ENCODE measurements around the gene CPED1. TPM values are rescaled to one million over a fixed set of nuclear protein-coding genes. Genes with fewer than 3 reads are reported as not detected.
"Not testable (repeated sequence)": the region's sequence is repeated elsewhere in the genome, so short reads cannot be mapped to it uniquely, and the experiment has no call there.

The CPED1 gene
- total RNA-seq, 4 donors from 2014 or later = 4.4 to 20.2 (median 14.0) TPM

DNA sequence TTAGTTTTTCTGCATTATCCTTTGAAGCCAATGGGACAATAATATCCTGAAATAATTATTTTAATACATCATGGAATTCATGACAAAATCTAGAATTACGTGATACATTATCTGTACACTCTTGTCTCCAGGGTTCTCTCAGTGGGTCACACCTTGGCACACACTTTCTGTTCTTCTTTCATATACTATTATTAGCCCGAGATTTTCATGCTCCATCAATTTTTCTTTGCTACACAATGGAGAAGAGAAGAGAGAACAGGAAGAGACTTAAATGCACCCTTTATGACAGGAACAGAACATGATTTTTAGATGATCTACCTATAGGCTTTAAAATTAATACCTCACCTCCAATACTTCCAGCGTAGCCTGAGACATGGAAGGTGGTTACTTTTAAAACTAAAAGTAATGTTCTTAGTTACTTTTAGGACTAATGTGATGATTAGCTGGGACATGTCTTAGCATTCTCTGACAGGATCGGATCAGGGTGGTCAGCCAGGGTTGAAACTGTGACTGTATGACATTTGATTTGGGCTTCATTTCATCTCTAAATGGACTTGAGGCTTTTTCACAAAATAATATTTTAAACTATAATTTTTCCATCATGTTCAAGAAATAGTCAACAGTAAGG, 192.0 kb downstream of the CPED1 start:
- WGBS, 2 donors (ENCODE audit: low coverage in 1 of 2) = 74 to 81% methylated on average over 4 of the region's 4 CpGs

DNA sequence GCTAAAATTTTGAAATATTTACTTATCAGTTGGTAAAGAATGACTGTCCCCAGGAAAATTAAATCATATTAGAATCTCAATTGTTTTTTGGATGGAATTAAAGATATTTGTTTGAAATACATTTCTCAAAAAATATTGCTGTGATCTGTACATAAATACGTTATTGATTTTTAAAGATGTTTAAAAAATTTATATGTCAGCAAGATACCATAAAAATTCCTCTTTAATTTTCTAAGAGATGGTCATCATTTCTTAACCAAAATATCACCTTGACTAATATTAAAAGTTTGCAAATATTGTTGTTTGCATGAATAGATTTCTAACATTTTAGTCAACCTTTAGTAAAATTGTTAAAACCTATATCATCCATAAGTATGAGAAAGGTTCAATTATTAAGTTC, 192.8 kb downstream of the CPED1 start:
- Histone ChIP-seq H3K9me3 (no peaks in the 10 kb centered on the region), H3K27me3 (no peaks in the 10 kb centered on the region), H3K4me1 (no peaks in the 10 kb centered on the region), H3K27ac (no peak overlapping the region), H3K4me3 (no peak overlapping the region), H3K36me3 (no peaks in the 10 kb centered on the region)
- DNase-seq = no peak
- in situ Hi-C loops (cut with MboI; ENCODE audit: low pct_ligation_motif_present in 1 of 4, low pct_unique_long_range_greater_than_20kb in 1 of 4, low sequenced_read_pairs in 3 of 4) = no loop called here
- intact Hi-C loops (cut with DNase I; ENCODE audit: low total_unique reads) = no loop called here
- 89 to 91% methylated on average over 1 of the region's 1 CpG for WGBS, 2 donors (ENCODE audit: low coverage in 1 of 2)
- TF ChIP-seq POLR2AphosphoS5 (IDR thresholded peaks at IDR 0.05) (no peak), POLR2A (IDR thresholded peaks at IDR 0.05) (no peak), EP300 (IDR thresholded peaks at IDR 0.05; ENCODE audit: low read depth) (no peak)
- TF ChIP-seq, protein P1, sequence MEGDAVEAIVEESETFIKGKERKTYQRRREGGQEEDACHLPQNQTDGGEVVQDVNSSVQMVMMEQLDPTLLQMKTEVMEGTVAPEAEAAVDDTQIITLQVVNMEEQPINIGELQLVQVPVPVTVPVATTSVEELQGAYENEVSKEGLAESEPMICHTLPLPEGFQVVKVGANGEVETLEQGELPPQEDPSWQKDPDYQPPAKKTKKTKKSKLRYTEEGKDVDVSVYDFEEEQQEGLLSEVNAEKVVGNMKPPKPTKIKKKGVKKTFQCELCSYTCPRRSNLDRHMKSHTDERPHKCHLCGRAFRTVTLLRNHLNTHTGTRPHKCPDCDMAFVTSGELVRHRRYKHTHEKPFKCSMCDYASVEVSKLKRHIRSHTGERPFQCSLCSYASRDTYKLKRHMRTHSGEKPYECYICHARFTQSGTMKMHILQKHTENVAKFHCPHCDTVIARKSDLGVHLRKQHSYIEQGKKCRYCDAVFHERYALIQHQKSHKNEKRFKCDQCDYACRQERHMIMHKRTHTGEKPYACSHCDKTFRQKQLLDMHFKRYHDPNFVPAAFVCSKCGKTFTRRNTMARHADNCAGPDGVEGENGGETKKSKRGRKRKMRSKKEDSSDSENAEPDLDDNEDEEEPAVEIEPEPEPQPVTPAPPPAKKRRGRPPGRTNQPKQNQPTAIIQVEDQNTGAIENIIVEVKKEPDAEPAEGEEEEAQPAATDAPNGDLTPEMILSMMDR (IDR thresholded peaks at IDR 0.05) = no peak

More for the DNA sequence above, 192.0 kb downstream of the CPED1 start:
- no peak overlapping the region for H3K4me3 ChIP-seq
- no peaks in the 10 kb centered on the region for H3K36me3 ChIP-seq
- TF ChIP-seq POLR2A (IDR thresholded peaks at IDR 0.05) (no peak), POLR2AphosphoS5 (IDR thresholded peaks at IDR 0.05) (no peak), EP300 (IDR thresholded peaks at IDR 0.05; ENCODE audit: low read depth) (no peak)
- TF ChIP-seq, protein P1 (IDR thresholded peaks at IDR 0.05) = no peak
- H3K27me3 ChIP-seq = no peaks in the 10 kb centered on the region
- H3K4me1 ChIP-seq = no peaks in the 10 kb centered on the region
- intact Hi-C loops (cut with DNase I; ENCODE audit: low total_unique reads) (no loop called here), in situ Hi-C loops (cut with MboI; ENCODE audit: low pct_ligation_motif_present in 1 of 4, low pct_unique_long_range_greater_than_20kb in 1 of 4, low sequenced_read_pairs in 3 of 4) (no loop called here)
- H3K9me3 ChIP-seq = no peaks in the 10 kb centered on the region
- no peak for DNase-seq
- no peak overlapping the region for H3K27ac ChIP-seq

DNA sequence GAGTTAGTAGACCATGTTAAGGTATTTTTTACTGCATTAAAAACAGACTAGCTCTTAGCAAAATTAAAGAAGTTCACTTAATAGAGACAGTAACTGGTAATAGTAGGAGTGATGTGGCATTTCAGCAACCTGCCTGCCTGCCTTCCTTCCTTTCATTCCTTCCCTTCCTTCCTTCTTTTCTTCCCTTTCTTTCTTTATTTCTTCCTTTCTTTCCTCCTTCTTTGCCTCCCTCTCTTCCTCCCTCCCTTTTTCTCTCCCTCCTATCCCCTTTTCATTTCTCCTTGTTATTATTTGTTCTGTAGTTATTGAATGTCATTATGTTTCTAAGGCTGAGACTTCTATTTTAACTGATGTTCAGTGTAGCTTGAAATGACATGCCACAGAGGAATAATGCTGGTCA, 193.8 kb downstream of the CPED1 start:
- in situ Hi-C loops (cut with MboI; ENCODE audit: low pct_ligation_motif_present in 1 of 4, low pct_unique_long_range_greater_than_20kb in 1 of 4, low sequenced_read_pairs in 3 of 4) (no loop called here), intact Hi-C loops (cut with DNase I; ENCODE audit: low total_unique reads) (no loop called here)
- no peaks in the 10 kb centered on the region for H3K9me3 ChIP-seq
- no peak overlapping the region for H3K4me3 ChIP-seq
- no peak for TF ChIP-seq EP300 (IDR thresholded peaks at IDR 0.05; ENCODE audit: low read depth)
- no peak for TF ChIP-seq POLR2A (IDR thresholded peaks at IDR 0.05)
- no peak for TF ChIP-seq POLR2AphosphoS5 (IDR thresholded peaks at IDR 0.05)
- TF ChIP-seq, protein P1 (IDR thresholded peaks at IDR 0.05) = no peak
- peaks cover 0 to 8% (median 6%) of the 10 kb centered on the region in 4 donors for H3K4me1 ChIP-seq
- DNase-seq = no peak
- no peaks in the 10 kb centered on the region for H3K36me3 ChIP-seq
- H3K27ac ChIP-seq = no peak overlapping the region
- no peaks in the 10 kb centered on the region for H3K27me3 ChIP-seq

DNA sequence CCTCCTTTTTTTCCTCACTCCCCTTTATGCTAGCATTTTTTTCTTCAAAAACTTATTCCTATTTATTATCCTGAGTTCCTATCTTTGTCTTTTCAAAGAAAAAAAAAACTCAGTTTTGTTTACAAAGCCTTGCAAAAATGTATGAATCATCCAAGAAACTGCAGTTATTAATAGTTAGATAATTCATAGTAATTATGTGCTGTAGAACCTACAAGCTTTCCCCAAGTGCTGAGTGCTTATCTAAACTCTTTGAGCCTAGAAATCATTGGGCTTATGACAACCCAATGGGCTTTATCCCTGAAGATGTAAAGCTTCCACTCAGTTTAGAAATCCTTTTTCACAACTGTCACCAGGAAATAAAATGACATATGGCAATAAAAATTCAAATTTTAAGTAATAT, 194.4 kb downstream of the CPED1 start:
- H3K9me3 ChIP-seq = no peaks in the 10 kb centered on the region
- H3K4me3 ChIP-seq = no peak overlapping the region
- H3K4me1 ChIP-seq = peaks cover 0 to 14% (median 7%) of the 10 kb centered on the region in 4 donors
- no peaks in the 10 kb centered on the region for H3K27me3 ChIP-seq
- in situ Hi-C loops (cut with MboI; ENCODE audit: low pct_ligation_motif_present in 1 of 4, low pct_unique_long_range_greater_than_20kb in 1 of 4, low sequenced_read_pairs in 3 of 4) = no loop called here
- no peaks in the 10 kb centered on the region for H3K36me3 ChIP-seq
- intact Hi-C loops (cut with DNase I; ENCODE audit: low total_unique reads) = no loop called here
- TF ChIP-seq POLR2A (IDR thresholded peaks at IDR 0.05) (no peak), POLR2AphosphoS5 (IDR thresholded peaks at IDR 0.05) (no peak), EP300 (IDR thresholded peaks at IDR 0.05; ENCODE audit: low read depth) (no peak)
- TF ChIP-seq, protein P1 (IDR thresholded peaks at IDR 0.05) = no peak
- H3K27ac ChIP-seq = no peak overlapping the region
- no peak for DNase-seq

DNA sequence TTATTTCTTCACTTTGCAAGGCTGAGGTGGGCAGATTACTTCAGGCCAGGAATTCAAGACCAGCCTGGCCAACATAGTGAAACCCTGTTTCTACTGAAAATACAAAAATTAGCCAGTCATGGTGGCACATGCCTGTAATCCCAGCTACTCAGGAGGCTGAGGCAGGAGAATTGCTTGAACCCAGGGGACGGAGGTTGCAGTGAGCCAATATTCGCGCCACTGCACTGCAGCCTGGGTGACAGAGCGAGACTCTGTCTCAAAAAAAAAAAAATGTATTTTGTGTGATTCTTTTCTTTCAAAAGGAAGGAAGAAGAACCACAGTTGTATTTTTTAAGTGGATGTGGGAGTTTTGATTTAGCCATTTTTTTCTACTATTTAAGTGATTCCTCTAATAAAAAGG, 195.4 kb downstream of the CPED1 start:
- in situ Hi-C loops (cut with MboI; ENCODE audit: low pct_ligation_motif_present in 1 of 4, low pct_unique_long_range_greater_than_20kb in 1 of 4, low sequenced_read_pairs in 3 of 4); H3K4me3 ChIP-seq; intact Hi-C loops (cut with DNase I; ENCODE audit: low total_unique reads); H3K27ac ChIP-seq; H3K27me3 ChIP-seq; H3K9me3 ChIP-seq; DNase-seq; H3K36me3 ChIP-seq: not testable (repeated sequence)
- 96 to 100% methylated on average over 1 to 4 of the region's 4 CpGs for WGBS, 2 donors (ENCODE audit: low coverage in 1 of 2)
- peaks cover 0 to 16% (median 7%) of the 10 kb centered on the region in 4 donors for H3K4me1 ChIP-seq

Data from transverse colon (tissue), 4 donors.